Fibroblast of skin of scalp (primary cell): ENCODE results near the gene SETBP1.
A peak's percentile ranks its signal among the peaks of the same experiment; 100 is the strongest.
"Not testable (repeated sequence)": the region's sequence is repeated elsewhere in the genome, so short reads cannot be mapped to it uniquely, and the experiment has no call there.

Source experiments
- DNase-seq: peaks from one replicate; pipeline ENCODE4 v3.0.0-alpha.2; 2013

SETBP1 gene

GRCh38 chr18:44704135-44704789, 23.6 kb downstream of the SETBP1 start:
- no peak for DNase-seq

- DNase-seq: no peak
Measured at GRCh38 chr18:44705075-44705675, 24.5 kb downstream of the SETBP1 start.

- DNase-seq: no peak
Measured at GRCh38 chr18:44708451-44709083, 27.9 kb downstream of the SETBP1 start.

- no peak for DNase-seq
Measured at GRCh38 chr18:44709307-44710126, 28.8 kb downstream of the SETBP1 start.

GRCh38 chr18:44710931-44711330, 30.2 kb downstream of the SETBP1 start:
- no peak for DNase-seq

GRCh38 chr18:44712025-44712424, 31.3 kb downstream of the SETBP1 start:
- no peak for DNase-seq

- DNase-seq: no peak
Measured at GRCh38 chr18:44713435-44713834, 32.7 kb downstream of the SETBP1 start.

- DNase-seq: no peak
Measured at GRCh38 chr18:44714376-44714775, 33.7 kb downstream of the SETBP1 start.

- peak; percentile 43 for DNase-seq
Measured at GRCh38 chr18:44715245-44715644, 34.6 kb downstream of the SETBP1 start.

GRCh38 chr18:44715842-44716241, 35.2 kb downstream of the SETBP1 start:
- DNase-seq: no peak

GRCh38 chr18:44716697-44717163, 36.0 kb downstream of the SETBP1 start:
- DNase-seq: no peak

- DNase-seq: no peak
Measured at GRCh38 chr18:44719519-44720060, 38.9 kb downstream of the SETBP1 start.

- not testable (repeated sequence) for DNase-seq
Measured at GRCh38 chr18:44721748-44722147, 41.1 kb downstream of the SETBP1 start.

- DNase-seq: no peak
Measured at GRCh38 chr18:44723411-44723810, 42.7 kb downstream of the SETBP1 start.

- DNase-seq: no peak
Measured at GRCh38 chr18:44724105-44724778, 43.6 kb downstream of the SETBP1 start.

GRCh38 chr18:44725300-44726058, 44.8 kb downstream of the SETBP1 start:
- DNase-seq: peak; percentile 64

- no peak for DNase-seq
Measured at GRCh38 chr18:44726059-44726421, 45.4 kb downstream of the SETBP1 start.

GRCh38 chr18:44727291-44727690, 46.6 kb downstream of the SETBP1 start:
- DNase-seq: no peak

- peak; percentile 87 for DNase-seq
Measured at GRCh38 chr18:44729631-44730101, 49.0 kb downstream of the SETBP1 start.

- no peak for DNase-seq
Measured at GRCh38 chr18:44730803-44731529, 50.3 kb downstream of the SETBP1 start.
